Naive thymus-derived CD8-positive, alpha-beta T cell (primary cell): Measurements from ENCODE around the gene BFSP1. TPM values are rescaled to one million over a fixed set of nuclear protein-coding genes. Genes with fewer than 3 reads are reported as not detected.

Experiments used
- ATAC-seq, 2 donors: fragments of 150-1000 bp; cut with Tn5 transposase in 1 of 2; sonication (Bioruptor Pico), chemical (Tn5 transposase) in 1 of 2; 1 replicate in 1 of 2; 2 replicates in 1 of 2; pipeline ENCODE4 v1.10.0; 2021; ENCODE audit warnings: mild to moderate bottlenecking in 2 of 2, moderate library complexity in 2 of 2
- POLR2A ChIA-PET: fragments of 350-600 bp; sonication (Branson Sonifier 250); formaldehyde crosslinking; loops from one replicate; lab custom pipeline; 2021; ENCODE audit warnings: antibody characterized with exemption; lab: Charles Lee
- DNase-seq, 10 donors: peaks; one replicate each; pipeline versions ENCODE4 v3.0.0 to v3.0.0-alpha.2; 2020 to 2022
- H3K27ac Mint-ChIP-seq, 10 donors: one replicate each; pipeline ENCODE4 v1.8.0; 2020 to 2022; ENCODE audit warnings: mild to moderate bottlenecking in 10 of 10, mixed read lengths in 10 of 10, moderate library complexity in 4 of 10, inconsistent platforms in 1 of 10
- H3K27me3 Mint-ChIP-seq, 5 donors: one replicate each; pipeline ENCODE4 v1.8.0; 2021 to 2022; ENCODE audit warnings: mixed read lengths in 5 of 5
- H3K36me3 Mint-ChIP-seq, 3 donors: one replicate each; pipeline ENCODE4 v1.8.0; 2020 to 2022; ENCODE audit warnings: mixed read lengths in 3 of 3, mild to moderate bottlenecking in 2 of 3, inconsistent platforms in 1 of 3
- H3K4me1 Mint-ChIP-seq, 4 donors: one replicate each; pipeline ENCODE4 v1.8.0; 2021 to 2022; ENCODE audit warnings: mixed read lengths in 4 of 4
- H3K4me3 Mint-ChIP-seq, 10 donors: one replicate each; pipeline ENCODE4 v1.8.0; 2020 to 2022; ENCODE audit warnings: mild to moderate bottlenecking in 10 of 10, mixed read lengths in 10 of 10, moderate library complexity in 6 of 10, inconsistent platforms in 1 of 10
- H3K9me3 Mint-ChIP-seq, 9 donors: one replicate each; pipeline ENCODE4 v1.8.0; 2020 to 2022; ENCODE audit warnings: mixed read lengths in 9 of 9, mild to moderate bottlenecking in 3 of 9, inconsistent platforms in 1 of 9, moderate library complexity in 1 of 9
- polyA plus RNA-seq, 3 donors: library from polyadenylated mRNA; unstranded; fragments of 300-500 nt; fragmentation: Illumina TruSeq; gene quantifications; one replicate each; pipeline ENCODE4 v1.2.3, GENCODE V29; 2021
- total RNA-seq, 8 experiments: library from RNA in 2 of 8; stranded (reverse) in 2 of 8; gene quantifications; one replicate each; pipeline ENCODE4 v1.2.3 and lab custom pipeline; 2021 to 2026

The BFSP1 gene
- total and polyA plus RNA-seq, 5 experiments from 2014 or later, result 1.8 TPM; not detected in 4

- Mint-ChIP-seq H3K27ac (no peak overlapping the region), H3K4me1 (peaks cover 7 to 21% (median 14%) of the 10 kb centered on the region in 4 donors), H3K4me3 (no peak overlapping the region), H3K27me3 (no peaks in the 10 kb centered on the region), H3K36me3 (no peaks in the 10 kb centered on the region), H3K9me3 (no peaks in the 10 kb centered on the region)
- DNase-seq (no peak), ATAC-seq (no peak)
- POLR2A ChIA-PET, result no interaction called here
These were observed 20.6 kb downstream of the BFSP1 start for GRCh38 chr20:17510548-17510947.

GRCh38 chr20:17508756-17509155 is 22.4 kb downstream of the BFSP1 start:
- H3K27ac Mint-ChIP-seq, result no peak overlapping the region
- ATAC-seq (no peak), DNase-seq (no peak)
- POLR2A ChIA-PET, result no interaction called here
- H3K36me3 Mint-ChIP-seq, result no peaks in the 10 kb centered on the region
- no peak overlapping the region for H3K4me3 Mint-ChIP-seq
- H3K9me3 Mint-ChIP-seq, result no peaks in the 10 kb centered on the region
- H3K27me3 Mint-ChIP-seq, result no peaks in the 10 kb centered on the region
- H3K4me1 Mint-ChIP-seq, result peaks cover 15 to 39% (median 29%) of the 10 kb centered on the region in 4 donors

GRCh38 chr20:17507531-17507930 is 23.6 kb downstream of the BFSP1 start:
- DNase-seq, result no peak
- no peaks in the 10 kb centered on the region for H3K27me3 Mint-ChIP-seq
- peak overlapping the region in 2 of 10 donors; percentile 5 to 16 for H3K4me3 Mint-ChIP-seq
- H3K36me3 Mint-ChIP-seq, result no peaks in the 10 kb centered on the region
- H3K4me1 Mint-ChIP-seq, result peaks cover 15 to 45% (median 31%) of the 10 kb centered on the region in 4 donors
- H3K27ac Mint-ChIP-seq, result peak overlapping the region in 1 of 10 donors; percentile 53
- no peaks in the 10 kb centered on the region for H3K9me3 Mint-ChIP-seq
- POLR2A ChIA-PET, result no interaction called here
- no peak for ATAC-seq

- peak overlapping the region in 2 of 10 donors; percentile 17 to 53 for H3K27ac Mint-ChIP-seq
- no peak for ATAC-seq
- H3K4me1 Mint-ChIP-seq, result peaks cover 15 to 45% (median 31%) of the 10 kb centered on the region in 4 donors
- no peaks in the 10 kb centered on the region for H3K36me3 Mint-ChIP-seq
- H3K4me3 Mint-ChIP-seq, result peak overlapping the region in 2 of 10 donors; percentile 5 to 16
- no peak for DNase-seq
- H3K9me3 Mint-ChIP-seq, result no peaks in the 10 kb centered on the region
- POLR2A ChIA-PET, result no interaction called here
- no peaks in the 10 kb centered on the region for H3K27me3 Mint-ChIP-seq
These were observed 24.1 kb downstream of the BFSP1 start for GRCh38 chr20:17507032-17507431.

DNA sequence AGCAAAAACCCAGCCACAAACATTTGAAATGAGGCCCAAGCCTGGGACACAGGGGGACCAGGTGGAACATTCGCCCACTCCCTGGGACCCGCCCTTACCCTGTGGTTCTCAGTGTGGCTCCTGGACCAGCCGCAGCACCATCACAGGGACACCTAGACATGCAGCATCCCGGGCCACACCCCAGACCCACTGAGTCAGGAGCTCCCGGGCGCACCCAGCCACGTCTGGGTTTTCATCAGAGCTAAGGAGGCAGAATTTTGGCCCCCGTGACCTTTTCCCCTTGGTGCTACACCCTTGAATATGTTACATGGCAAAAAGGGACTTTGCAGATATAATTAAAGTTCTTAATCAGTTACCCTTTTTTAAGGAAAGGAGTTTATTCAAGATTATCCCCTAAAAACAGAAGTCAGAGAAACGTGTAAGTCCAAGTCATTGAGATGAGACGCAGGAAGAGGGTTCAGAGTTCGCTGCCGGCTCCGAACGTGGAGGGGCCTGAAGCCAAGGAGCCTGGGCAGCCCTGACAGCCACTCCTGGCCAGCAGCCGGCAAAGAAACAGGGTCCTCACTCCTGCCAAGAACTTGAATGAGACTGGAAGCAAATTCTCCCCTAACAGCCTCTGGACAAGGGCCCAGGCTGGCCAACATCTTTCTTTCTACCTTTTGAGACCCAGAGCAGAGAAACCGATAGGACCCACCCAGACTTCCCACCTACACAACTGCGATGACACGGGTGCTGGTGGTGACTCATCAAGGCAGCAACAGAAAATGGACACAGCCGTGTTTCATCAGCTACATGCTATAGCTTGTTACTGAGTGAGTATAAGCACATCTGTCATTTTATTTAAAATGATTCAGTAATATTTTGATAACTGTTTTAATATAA is 25.3 kb downstream of the BFSP1 start:
- POLR2A ChIA-PET, result interaction anchor here (2.6 kb wide), 1 partner anchor 65 kb away, joined by 7 read pairs; the partner anchor contains the start of gene DSTN
- ATAC-seq, result no peak
- peaks cover 13 to 38% (median 25%) of the 10 kb centered on the region in 4 donors for H3K4me1 Mint-ChIP-seq
- H3K9me3 Mint-ChIP-seq, result no peaks in the 10 kb centered on the region
- no peaks in the 10 kb centered on the region for H3K36me3 Mint-ChIP-seq
- H3K4me3 Mint-ChIP-seq, result peak overlapping the region; percentile 83 to 94 (median 90)
- peaks cover 0 to 4% (median 0%) of the 10 kb centered on the region in 5 donors for H3K27me3 Mint-ChIP-seq
- peak in 2 of 10 donors; percentile 4 to 12 for DNase-seq
- H3K27ac Mint-ChIP-seq, result peak overlapping the region in 9 of 10 donors; percentile 51 to 92 (median 85)

DNA sequence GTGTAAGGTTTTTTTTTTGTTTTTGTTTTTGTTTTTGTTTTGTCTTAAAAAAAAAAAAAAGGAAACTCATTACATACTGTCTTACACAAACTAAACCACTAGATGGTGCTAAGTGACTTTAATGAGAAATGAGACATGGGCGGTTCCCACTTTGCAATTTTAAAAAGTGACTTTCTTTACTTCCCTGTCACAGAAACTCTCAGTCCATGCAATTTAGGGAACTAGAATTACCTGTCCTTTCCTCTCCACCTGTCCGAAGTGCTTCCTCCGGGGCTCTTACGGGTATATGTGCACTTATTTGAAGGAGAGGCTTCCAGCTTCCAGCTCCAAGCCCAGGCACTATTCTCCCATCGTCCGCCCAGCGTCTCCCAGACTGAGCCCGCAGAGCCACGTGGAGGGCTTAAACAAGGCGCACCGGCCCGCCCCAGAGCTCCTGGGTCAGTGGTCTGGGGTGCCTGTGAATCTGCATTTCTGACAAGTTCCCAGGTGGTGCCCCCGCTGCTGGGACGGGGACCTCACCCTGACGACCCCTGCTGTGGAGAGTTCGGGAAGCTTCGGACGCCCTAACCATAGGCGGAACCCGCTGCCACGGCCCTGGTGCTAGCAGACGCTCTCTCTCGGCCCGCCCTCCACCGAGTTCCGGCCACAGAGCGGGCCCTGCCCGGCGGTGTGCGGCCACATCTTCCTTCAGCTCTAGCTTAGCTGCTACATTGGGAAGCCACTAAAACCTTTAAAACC is 26.1 kb downstream of the BFSP1 start:
- peaks cover 13 to 36% (median 25%) of the 10 kb centered on the region in 4 donors for H3K4me1 Mint-ChIP-seq
- H3K4me3 Mint-ChIP-seq, result peak overlapping the region; percentile 83 to 94 (median 90)
- peak overlapping the region; percentile 51 to 92 (median 86) for H3K27ac Mint-ChIP-seq
- DNase-seq (peak in 7 of 10 donors; percentile 10 to 73 (median 60)), ATAC-seq (peak; percentile 78 to 81)
- H3K9me3 Mint-ChIP-seq, result no peaks in the 10 kb centered on the region
- H3K27me3 Mint-ChIP-seq, result peaks cover 0 to 4% (median 0%) of the 10 kb centered on the region in 5 donors
- H3K36me3 Mint-ChIP-seq, result no peaks in the 10 kb centered on the region
- POLR2A ChIA-PET, result interaction anchor here (2.6 kb wide), 1 partner anchor 65 kb away, joined by 7 read pairs; the partner anchor contains the start of gene DSTN

GRCh38 chr20:17504066-17504897 is 26.9 kb downstream of the BFSP1 start:
- POLR2A ChIA-PET, result interaction anchor here (1.9 to 2.6 kb wide), 2 partner anchors 66 to 492 kb away, joined by 5 to 7 read pairs; partner anchors contain the start of gene DSTN
- H3K9me3 Mint-ChIP-seq, result no peaks in the 10 kb centered on the region
- peak overlapping the region in 9 of 10 donors; percentile 71 to 94 (median 90) for H3K4me3 Mint-ChIP-seq
- H3K36me3 Mint-ChIP-seq, result no peaks in the 10 kb centered on the region
- peaks cover 0 to 4% (median 0%) of the 10 kb centered on the region in 5 donors for H3K27me3 Mint-ChIP-seq
- ATAC-seq (peak; percentile 50 to 57), DNase-seq (peak in 1 of 10 donors; percentile 58)
- peak overlapping the region in 6 of 10 donors; percentile 51 to 92 (median 86) for H3K27ac Mint-ChIP-seq
- peaks cover 13 to 36% (median 25%) of the 10 kb centered on the region in 4 donors for H3K4me1 Mint-ChIP-seq

DNA sequence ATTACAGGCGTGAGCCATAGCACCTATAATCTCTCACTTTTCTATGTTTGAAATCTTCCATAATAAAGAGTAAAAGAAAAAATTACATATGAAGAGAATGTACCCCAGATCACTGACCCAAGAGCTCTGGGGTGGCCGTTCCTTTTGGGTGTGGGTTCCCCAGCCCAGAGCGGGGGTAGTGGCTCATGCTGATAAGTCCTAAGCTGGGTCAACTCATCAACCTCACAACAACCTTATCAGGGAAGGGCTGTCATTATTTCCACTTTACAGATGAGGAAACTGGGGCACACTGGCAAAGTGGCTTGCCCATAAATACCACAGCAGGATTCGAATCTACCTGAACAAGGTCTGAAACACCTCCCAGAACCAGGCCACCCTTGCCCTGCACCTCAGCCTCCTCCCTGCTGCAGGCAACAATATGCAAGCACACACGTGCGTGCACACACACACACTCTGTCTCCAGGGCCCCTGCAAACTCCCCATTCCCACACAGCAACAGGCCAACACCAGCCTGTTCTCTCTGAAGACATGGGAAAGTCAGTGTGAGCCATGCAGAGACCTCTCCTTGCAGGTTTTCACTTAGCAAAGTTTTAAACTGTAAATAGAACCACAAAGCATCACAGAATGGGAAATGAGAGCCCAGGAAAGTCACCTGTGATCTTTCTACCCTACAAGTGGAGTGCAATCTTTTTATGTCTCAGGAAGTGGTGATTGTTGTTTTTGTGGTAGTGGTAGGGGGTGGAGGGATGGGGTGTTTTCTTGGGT is 27.7 kb downstream of the BFSP1 start:
- H3K9me3 Mint-ChIP-seq, result no peaks in the 10 kb centered on the region

GRCh38 chr20:17502105-17502504 is 29.1 kb downstream of the BFSP1 start:
- no peaks in the 10 kb centered on the region for H3K9me3 Mint-ChIP-seq
- no peak overlapping the region for H3K27ac Mint-ChIP-seq
- POLR2A ChIA-PET, result no interaction called here
- H3K4me1 Mint-ChIP-seq, result peaks cover 11 to 36% (median 24%) of the 10 kb centered on the region in 4 donors
- no peaks in the 10 kb centered on the region for H3K36me3 Mint-ChIP-seq
- peaks cover 0 to 4% (median 0%) of the 10 kb centered on the region in 5 donors for H3K27me3 Mint-ChIP-seq
- H3K4me3 Mint-ChIP-seq, result peak overlapping the region in 1 of 10 donors; percentile 33
- ATAC-seq (no peak), DNase-seq (no peak)

More for the DNA sequence above, 27.7 kb downstream of the BFSP1 start:
- DNase-seq, result peak in 4 of 10 donors; percentile 13 to 50 (median 36)
- peaks cover 0 to 4% (median 0%) of the 10 kb centered on the region in 5 donors for H3K27me3 Mint-ChIP-seq
- ATAC-seq, result no peak
- no peaks in the 10 kb centered on the region for H3K36me3 Mint-ChIP-seq
- peaks cover 13 to 36% (median 25%) of the 10 kb centered on the region in 4 donors for H3K4me1 Mint-ChIP-seq
- peak overlapping the region in 3 of 10 donors; percentile 50 to 93 (median 90) for H3K4me3 Mint-ChIP-seq
- peak overlapping the region in 5 of 10 donors; percentile 32 to 92 (median 52) for H3K27ac Mint-ChIP-seq
- POLR2A ChIA-PET, result interaction anchor here (0.7 to 2.6 kb wide), 3 partner anchors 67 to 493 kb away, joined by 3 to 7 read pairs (median 5); partner anchors contain the start of gene DSTN

DNA sequence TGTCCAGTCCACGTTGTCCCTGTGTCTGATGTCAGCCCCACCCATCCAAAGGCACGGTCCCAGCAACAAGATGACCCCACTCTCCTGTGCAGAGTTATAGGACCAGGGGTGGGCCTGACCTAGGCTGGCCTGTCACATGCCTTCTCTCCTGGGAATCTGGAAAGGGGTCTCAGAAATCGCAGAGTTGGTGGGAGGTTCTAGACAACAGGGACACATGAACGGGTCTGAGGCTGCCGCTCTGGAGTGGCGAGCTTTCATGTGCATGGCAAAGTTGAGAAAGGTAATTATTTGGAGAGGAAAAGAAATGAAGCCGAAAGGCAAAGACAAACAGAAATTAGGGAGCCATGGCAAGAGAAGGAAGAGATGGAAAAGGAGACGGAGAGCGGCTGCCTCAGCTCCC is 29.5 kb downstream of the BFSP1 start:
- Mint-ChIP-seq H3K9me3 (no peaks in the 10 kb centered on the region), H3K4me3 (no peak overlapping the region), H3K27me3 (peaks cover 0 to 4% (median 0%) of the 10 kb centered on the region in 5 donors), H3K4me1 (peaks cover 11 to 32% (median 24%) of the 10 kb centered on the region in 4 donors), H3K36me3 (no peaks in the 10 kb centered on the region), H3K27ac (peak overlapping the region in 1 of 10 donors; percentile 77)
- no peak for DNase-seq
- POLR2A ChIA-PET, result no interaction called here
- no peak for ATAC-seq

GRCh38 chr20:17500826-17501225 is 30.4 kb downstream of the BFSP1 start:
- Mint-ChIP-seq H3K27me3 (peaks cover 0 to 7% (median 0%) of the 10 kb centered on the region in 5 donors), H3K4me1 (peaks cover 9 to 27% (median 20%) of the 10 kb centered on the region in 4 donors), H3K36me3 (no peaks in the 10 kb centered on the region), H3K4me3 (no peak overlapping the region), H3K27ac (no peak overlapping the region), H3K9me3 (no peaks in the 10 kb centered on the region)
- DNase-seq (peak in 1 of 10 donors; percentile 34), ATAC-seq (no peak)
- POLR2A ChIA-PET, result no interaction called here
